Measurements from ENCODE around the gene JAZF1.

- TF ChIP-seq CTCF (IDR thresholded peaks at IDR 0.05; ENCODE audit: insufficient read depth, low read length): no peak
- TF ChIP-seq POLR2AphosphoS5 (IDR thresholded peaks at IDR 0.05; ENCODE audit: low read depth): no peak
- TF ChIP-seq REST (IDR thresholded peaks at IDR 0.05; ENCODE audit: insufficient replicate concordance, low read depth): no peak
- no peak for TF ChIP-seq GABPA (IDR thresholded peaks at IDR 0.05; ENCODE audit: low read depth)
These were observed 270.3 kb downstream of the JAZF1 start for GRCh38 chr7:27910326-27910725.

All from HL-60 (cell line).